Nephron progenitor cell (in vitro differentiated cells): ENCODE results near the gene DNAH9.
"Not testable (repeated sequence)": the region's sequence is repeated elsewhere in the genome, so short reads cannot be mapped to it uniquely, and the experiment has no call there.

Experiments used
- DNase-seq: peaks from one replicate; pipeline ENCODE4 v3.0.0; 2021
- H3K27ac Mint-ChIP-seq: 2 replicates; pipeline ENCODE4 v1.8.0; 2021; ENCODE audit warnings: mild to moderate bottlenecking, moderate library complexity, mixed read lengths
- H3K27me3 Mint-ChIP-seq: 2 replicates; pipeline ENCODE4 v1.8.0; 2021; ENCODE audit warnings: mild to moderate bottlenecking, low read depth, mixed read lengths; ENCODE audit not compliant: poor library complexity
- H3K36me3 Mint-ChIP-seq: 2 replicates; pipeline ENCODE4 v1.8.0; 2021; ENCODE audit warnings: low read depth, mixed read lengths
- H3K4me1 Mint-ChIP-seq: 2 replicates; pipeline ENCODE4 v1.8.0; 2021; ENCODE audit warnings: mixed read lengths
- H3K4me3 Mint-ChIP-seq: 2 replicates; pipeline ENCODE4 v1.8.0; 2021; ENCODE audit warnings: mild to moderate bottlenecking, moderate library complexity, mixed read lengths
- H3K9me3 Mint-ChIP-seq: 2 replicates; pipeline ENCODE4 v1.8.0; 2021; ENCODE audit warnings: mild to moderate bottlenecking, moderate library complexity, mixed read lengths
- TF ChIP-seq, protein P1 (sequence below): fragments of 200-600 bp; sonication (generic); IDR thresholded peaks from 2 replicates; pipeline ENCODE4 v1.5.0; 2021; ENCODE audit warnings: antibody characterized with exemption

Gene DNAH9

DNA sequence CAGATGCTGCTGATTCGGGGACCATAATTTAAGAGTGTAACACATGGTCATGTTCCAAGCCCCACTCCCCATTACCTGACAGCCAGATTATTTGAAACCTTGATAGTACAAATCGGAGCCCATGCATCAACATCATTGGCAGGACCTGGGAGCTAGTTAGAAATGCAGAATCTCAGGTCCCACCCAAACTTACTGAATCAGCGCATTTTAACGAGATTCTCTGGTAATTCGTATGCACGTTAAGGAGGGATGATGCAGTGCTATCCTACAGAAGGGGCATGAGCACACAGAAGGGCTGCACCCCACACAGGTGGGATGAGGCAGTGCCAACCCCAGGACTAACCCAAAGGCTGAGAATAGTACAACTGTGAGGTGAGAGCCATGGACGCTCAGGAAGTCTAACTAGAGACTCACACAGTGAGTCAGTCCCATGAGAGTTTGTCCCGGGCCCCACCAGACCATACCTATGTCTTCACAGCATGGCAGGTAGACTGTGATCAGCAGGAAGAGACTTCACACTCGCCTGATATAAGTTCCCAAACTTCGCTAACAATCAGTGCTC lies 334.1 kb downstream of the DNAH9 start:
- Mint-ChIP-seq H3K27ac (no peak overlapping the region), H3K9me3 (peaks cover 4% of the 10 kb centered on the region)
- DNase-seq, result no peak

GRCh38 chr17:11935734-11936406 lies 337.6 kb downstream of the DNAH9 start:
- Mint-ChIP-seq H3K4me1 (peaks cover 15% of the 10 kb centered on the region), H3K27ac (no peak overlapping the region), H3K9me3 (no peaks in the 10 kb centered on the region), H3K4me3 (no peak overlapping the region), H3K27me3 (peaks cover 6% of the 10 kb centered on the region), H3K36me3 (no peaks in the 10 kb centered on the region)
- TF ChIP-seq, protein P1, sequence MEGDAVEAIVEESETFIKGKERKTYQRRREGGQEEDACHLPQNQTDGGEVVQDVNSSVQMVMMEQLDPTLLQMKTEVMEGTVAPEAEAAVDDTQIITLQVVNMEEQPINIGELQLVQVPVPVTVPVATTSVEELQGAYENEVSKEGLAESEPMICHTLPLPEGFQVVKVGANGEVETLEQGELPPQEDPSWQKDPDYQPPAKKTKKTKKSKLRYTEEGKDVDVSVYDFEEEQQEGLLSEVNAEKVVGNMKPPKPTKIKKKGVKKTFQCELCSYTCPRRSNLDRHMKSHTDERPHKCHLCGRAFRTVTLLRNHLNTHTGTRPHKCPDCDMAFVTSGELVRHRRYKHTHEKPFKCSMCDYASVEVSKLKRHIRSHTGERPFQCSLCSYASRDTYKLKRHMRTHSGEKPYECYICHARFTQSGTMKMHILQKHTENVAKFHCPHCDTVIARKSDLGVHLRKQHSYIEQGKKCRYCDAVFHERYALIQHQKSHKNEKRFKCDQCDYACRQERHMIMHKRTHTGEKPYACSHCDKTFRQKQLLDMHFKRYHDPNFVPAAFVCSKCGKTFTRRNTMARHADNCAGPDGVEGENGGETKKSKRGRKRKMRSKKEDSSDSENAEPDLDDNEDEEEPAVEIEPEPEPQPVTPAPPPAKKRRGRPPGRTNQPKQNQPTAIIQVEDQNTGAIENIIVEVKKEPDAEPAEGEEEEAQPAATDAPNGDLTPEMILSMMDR, result peak; percentile 100
- DNase-seq, result peak; percentile 79

More for the DNA sequence above, 334.1 kb downstream of the DNAH9 start:
- Mint-ChIP-seq H3K36me3 (no peaks in the 10 kb centered on the region), H3K27me3 (peaks cover 7% of the 10 kb centered on the region), H3K4me3 (no peak overlapping the region), H3K4me1 (peaks cover 15% of the 10 kb centered on the region)
- TF ChIP-seq, protein P1, result no peak

- no peaks in the 10 kb centered on the region for H3K36me3 Mint-ChIP-seq
- H3K4me1 Mint-ChIP-seq, result peaks cover 11% of the 10 kb centered on the region
- peaks cover 4% of the 10 kb centered on the region for H3K27me3 Mint-ChIP-seq
- H3K4me3 Mint-ChIP-seq, result no peak overlapping the region
- TF ChIP-seq, protein P1, result no peak
- H3K9me3 Mint-ChIP-seq, result no peaks in the 10 kb centered on the region
- no peak overlapping the region for H3K27ac Mint-ChIP-seq
- DNase-seq, result no peak
Observed at GRCh38 chr17:11940904-11941303, 342.6 kb downstream of the DNAH9 start.

DNA sequence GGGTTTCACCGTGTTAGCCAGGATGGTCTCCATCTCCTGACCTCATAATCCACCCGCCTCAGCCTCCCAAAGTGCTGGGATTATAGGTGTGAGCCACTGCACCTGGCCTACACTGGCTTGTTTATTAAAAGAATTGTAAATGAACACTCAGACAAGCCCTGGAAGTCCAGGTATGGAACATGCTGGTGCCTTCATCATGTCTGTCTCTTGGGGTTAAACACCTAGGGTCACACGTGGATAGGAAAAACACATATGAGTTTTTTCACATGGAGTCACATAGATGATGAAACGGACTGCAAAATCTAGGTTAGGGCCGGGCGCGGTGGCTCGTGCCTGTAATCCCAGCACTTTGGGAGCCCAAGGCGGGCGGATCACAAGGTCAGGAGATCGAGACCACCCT lies 344.8 kb downstream of the DNAH9 start:
- H3K36me3 Mint-ChIP-seq, DNase-seq, H3K4me3 Mint-ChIP-seq, H3K27ac Mint-ChIP-seq, H3K9me3 Mint-ChIP-seq, H3K27me3 Mint-ChIP-seq: not testable (repeated sequence)
- H3K4me1 Mint-ChIP-seq, result peaks cover 11% of the 10 kb centered on the region

DNA sequence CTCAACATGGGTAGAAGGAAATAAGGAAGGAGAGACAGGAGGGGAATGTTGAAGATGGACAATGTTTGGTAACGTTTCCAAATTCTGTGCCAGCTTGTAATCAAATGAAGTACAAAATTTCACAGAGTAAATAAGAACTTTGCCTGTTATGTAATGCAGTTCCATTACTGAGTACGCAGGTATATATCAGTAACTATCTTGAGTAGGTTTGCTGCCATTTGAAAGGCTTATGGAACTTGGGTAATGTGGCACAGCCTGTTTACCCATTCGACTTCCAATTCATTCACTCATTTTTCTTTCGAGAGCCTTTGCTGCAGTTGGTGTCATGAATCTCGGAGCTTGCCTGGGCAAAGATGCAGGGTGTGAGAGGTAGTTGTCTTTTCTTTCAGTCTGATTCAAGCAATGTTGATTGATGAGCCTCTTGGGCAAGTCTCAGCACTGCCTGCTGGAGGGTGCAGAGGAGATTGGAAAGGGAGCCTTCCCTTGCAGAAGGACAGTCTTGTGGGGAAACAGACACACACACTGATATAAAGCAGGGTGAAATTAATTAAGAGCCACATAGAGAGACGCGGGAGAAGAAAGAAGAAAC lies 345.6 kb downstream of the DNAH9 start:
- TF ChIP-seq, protein P1, result no peak
- H3K9me3 Mint-ChIP-seq, result no peaks in the 10 kb centered on the region
- H3K4me3 Mint-ChIP-seq, result no peak overlapping the region
- no peaks in the 10 kb centered on the region for H3K36me3 Mint-ChIP-seq
- DNase-seq, result no peak
- H3K27me3 Mint-ChIP-seq, result peaks cover 2% of the 10 kb centered on the region
- H3K4me1 Mint-ChIP-seq, result peaks cover 11% of the 10 kb centered on the region
- H3K27ac Mint-ChIP-seq, result peak overlapping the region; percentile 12

GRCh38 chr17:11944587-11944986 lies 346.3 kb downstream of the DNAH9 start:
- Mint-ChIP-seq H3K4me1 (peaks cover 11% of the 10 kb centered on the region), H3K27me3 (no peaks in the 10 kb centered on the region), H3K9me3 (no peaks in the 10 kb centered on the region), H3K27ac (no peak overlapping the region), H3K4me3 (no peak overlapping the region), H3K36me3 (no peaks in the 10 kb centered on the region)
- TF ChIP-seq, protein P1, result no peak
- no peak for DNase-seq
